ENCODE measurements around the gene CDHR3. TPM values are rescaled to one million over a fixed set of nuclear protein-coding genes. Genes with fewer than 3 reads are reported as not detected.

Gene CDHR3
- total and polyA plus RNA-seq, 2 of the 8 experiments (the other 6 are each of a cell fraction or from before 2014, with no cell fraction given), result 6.4 to 6.8 TPM

DNA sequence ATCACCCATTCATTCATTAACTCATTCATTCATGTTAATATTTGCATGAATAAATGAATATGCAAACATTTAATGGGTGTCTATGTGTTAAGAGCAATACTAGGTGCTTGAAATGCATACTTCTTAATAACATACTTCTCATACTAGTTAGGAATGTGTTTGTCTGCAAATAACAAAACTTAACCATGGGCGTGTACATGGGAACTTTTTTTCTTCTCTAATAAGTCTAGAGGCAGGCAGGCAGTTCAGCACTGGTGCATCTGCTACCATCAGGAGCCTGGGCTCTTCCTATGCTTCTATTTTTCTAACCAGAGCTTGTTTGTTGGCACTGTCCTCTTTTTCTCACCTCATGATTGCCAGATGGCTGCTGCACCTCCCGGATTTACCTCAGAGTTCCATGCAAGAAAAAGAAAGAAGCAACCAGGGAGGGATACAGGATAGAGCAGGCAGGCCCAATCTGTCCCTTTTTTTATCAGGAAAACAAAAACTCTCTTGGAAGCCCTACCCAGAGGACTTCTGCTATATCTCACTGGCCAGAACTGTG is 22.7 kb downstream of the CDHR3 start (continued):
- no peak for TF ChIP-seq JUN (IDR thresholded peaks at IDR 0.05; ENCODE audit: low read depth, low read length)
- no peak for TF ChIP-seq HDAC2 (IDR thresholded peaks at IDR 0.05; ENCODE audit: borderline replicate concordance in 1 of 2, low read depth in 2 of 2, low read length in 2 of 2)
- TF ChIP-seq CTCF (IDR thresholded peaks at IDR 0.05; ENCODE audit: control extremely low read depth in 1 of 3, insufficient read depth in 1 of 3, low read depth in 1 of 3, low read length in 3 of 3), result no peak
- no peak for TF ChIP-seq RFX5 (IDR thresholded peaks at IDR 0.05; ENCODE audit: borderline replicate concordance, low read depth, low read length)
- no peak for TF ChIP-seq TAF1 (IDR thresholded peaks at IDR 0.05; ENCODE audit: low read depth, low read length)
- no peak for TF ChIP-seq JUND (IDR thresholded peaks at IDR 0.05; ENCODE audit: low read length)
- TF ChIP-seq SIX5 (IDR thresholded peaks at IDR 0.05; ENCODE audit: low read depth, low read length), result no peak
- TF ChIP-seq RAD21 (IDR thresholded peaks at IDR 0.05 in 1 of 2, conservative IDR thresholded peaks at IDR 0.05 in 1 of 2; ENCODE audit: low read depth in 2 of 2, low read length in 2 of 2), result no peak
